GM10248 (cell line): ENCODE results near the gene CCDC187.

Source experiments
- CTCF ChIA-PET: fragments of 300-600 bp; sonication (Branson Sonifier 250); formaldehyde crosslinking; extraction: SDS; loops from one replicate; lab custom pipeline; 2021; ENCODE audit warnings: antibody characterized with exemption; lab: Yijun Ruan, JAX
- POLR2A ChIA-PET: fragments of 350-650 bp; sonication (Branson Sonifier 250); formaldehyde crosslinking; extraction: SDS; loops from one replicate; lab custom pipeline; 2020; ENCODE audit warnings: antibody characterized with exemption; lab: Yijun Ruan, JAX
- DNase-seq: peaks from one replicate; pipeline ENCODE4 v3.0.0; 2012; ENCODE audit errors: extremely low spot score
- TF ChIP-seq, protein P1 (sequence below): IDR thresholded peaks from 2 replicates; pipeline ENCODE4 v1.5.1; 2012; ENCODE audit warnings: mild to moderate bottlenecking, low read depth; ENCODE audit errors: extremely low read depth, missing control alignments, control extremely low read depth

The CCDC187 gene

DNA sequence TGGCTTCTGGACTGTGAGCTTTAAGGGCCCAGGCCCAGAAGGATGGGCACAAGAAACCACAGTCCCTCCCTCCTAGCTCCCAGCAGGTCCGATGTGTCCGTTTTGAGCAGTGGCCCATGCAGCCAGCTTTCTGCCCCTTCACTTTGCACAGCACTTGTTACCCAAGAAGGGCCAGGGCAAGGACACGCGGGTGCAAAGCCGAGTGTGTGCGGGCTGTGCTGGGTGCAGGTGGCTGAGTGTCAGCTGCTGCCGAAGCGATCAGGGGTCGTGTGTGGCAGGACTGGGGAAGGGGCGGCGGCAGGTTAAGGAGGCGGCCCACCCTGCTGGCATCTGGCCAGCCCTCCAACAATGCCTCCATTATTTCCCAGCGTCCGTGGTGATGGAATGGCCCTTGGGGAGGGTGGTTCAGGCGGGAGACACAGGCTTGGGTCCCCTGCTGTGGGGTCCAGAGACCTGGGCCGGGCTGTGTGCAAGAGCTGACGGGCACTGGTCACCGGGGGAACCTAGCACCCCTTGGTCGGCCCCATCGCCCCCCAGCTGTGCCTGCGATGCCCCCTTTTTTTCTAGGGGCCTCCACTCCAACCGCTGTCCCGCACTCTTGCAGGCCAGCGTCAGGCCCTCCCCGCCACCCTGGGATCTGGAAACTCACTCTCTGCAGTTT, 99.6 kb downstream of the CCDC187 start:
- ChIA-PET POLR2A (no interaction called here), CTCF (no interaction called here)
- DNase-seq, result no peak
- TF ChIP-seq, protein P1, sequence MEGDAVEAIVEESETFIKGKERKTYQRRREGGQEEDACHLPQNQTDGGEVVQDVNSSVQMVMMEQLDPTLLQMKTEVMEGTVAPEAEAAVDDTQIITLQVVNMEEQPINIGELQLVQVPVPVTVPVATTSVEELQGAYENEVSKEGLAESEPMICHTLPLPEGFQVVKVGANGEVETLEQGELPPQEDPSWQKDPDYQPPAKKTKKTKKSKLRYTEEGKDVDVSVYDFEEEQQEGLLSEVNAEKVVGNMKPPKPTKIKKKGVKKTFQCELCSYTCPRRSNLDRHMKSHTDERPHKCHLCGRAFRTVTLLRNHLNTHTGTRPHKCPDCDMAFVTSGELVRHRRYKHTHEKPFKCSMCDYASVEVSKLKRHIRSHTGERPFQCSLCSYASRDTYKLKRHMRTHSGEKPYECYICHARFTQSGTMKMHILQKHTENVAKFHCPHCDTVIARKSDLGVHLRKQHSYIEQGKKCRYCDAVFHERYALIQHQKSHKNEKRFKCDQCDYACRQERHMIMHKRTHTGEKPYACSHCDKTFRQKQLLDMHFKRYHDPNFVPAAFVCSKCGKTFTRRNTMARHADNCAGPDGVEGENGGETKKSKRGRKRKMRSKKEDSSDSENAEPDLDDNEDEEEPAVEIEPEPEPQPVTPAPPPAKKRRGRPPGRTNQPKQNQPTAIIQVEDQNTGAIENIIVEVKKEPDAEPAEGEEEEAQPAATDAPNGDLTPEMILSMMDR, result no peak

DNA sequence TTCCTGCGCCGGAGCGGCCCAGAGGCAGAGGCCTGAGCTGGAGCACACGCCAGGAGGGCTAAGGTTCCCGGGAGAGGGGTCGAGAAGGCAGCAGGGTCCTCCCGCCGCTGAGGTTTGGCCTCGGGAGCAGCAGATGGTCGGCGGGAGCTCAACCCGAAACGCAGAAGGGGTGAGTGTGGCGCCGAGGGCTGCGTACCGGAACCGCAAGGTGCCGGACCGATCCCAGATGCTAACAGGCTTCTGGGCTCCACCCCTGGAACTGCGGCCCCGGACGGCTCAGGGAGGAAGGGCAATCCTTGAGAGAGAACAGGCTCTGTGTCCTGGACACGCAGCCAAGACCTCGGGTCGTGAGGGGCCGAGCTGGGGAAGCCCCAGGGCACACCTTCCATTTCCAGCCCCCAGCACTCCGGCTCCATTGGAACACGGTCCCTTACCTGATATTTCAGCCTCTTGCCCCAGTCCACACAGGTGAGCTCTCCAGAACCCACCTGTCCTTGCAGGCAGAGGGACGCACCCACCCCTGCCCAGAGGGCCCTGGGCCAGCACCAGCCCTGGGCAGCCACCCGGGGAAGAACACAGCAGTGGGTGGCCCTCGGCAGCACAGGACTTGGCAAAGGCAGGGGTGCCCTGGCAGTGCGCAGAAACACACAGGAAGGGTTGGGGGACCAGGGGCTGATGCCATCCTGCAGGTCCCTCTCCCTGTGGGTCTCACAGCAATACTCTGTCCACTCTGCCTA, 100.3 kb downstream of the CCDC187 start:
- ChIA-PET POLR2A (no interaction called here), CTCF (no interaction called here)
- DNase-seq, result no peak
- TF ChIP-seq, protein P1, result no peak

- POLR2A ChIA-PET, result no interaction called here
- TF ChIP-seq, protein P1, result no peak
- DNase-seq, result no peak
- CTCF ChIA-PET, result interaction anchor here (1.1 kb wide), 1 partner anchor 40 kb away, joined by 3 read pairs; no protein-coding TSS in a partner anchor
Measured at GRCh38 chr9:136202454-136203407, 101.2 kb downstream of the CCDC187 start.

GRCh38 chr9:136201609-136202453, 102.1 kb downstream of the CCDC187 start:
- TF ChIP-seq, protein P1, result no peak
- ChIA-PET CTCF (interaction anchor here (1.1 kb wide), 1 partner anchor 41 kb away, joined by 3 read pairs; no protein-coding TSS in a partner anchor), POLR2A (no interaction called here)
- DNase-seq, result peak; percentile 59

- DNase-seq, result no peak
- POLR2A ChIA-PET, result no interaction called here
- CTCF ChIA-PET, result no interaction called here
- TF ChIP-seq, protein P1, result no peak
Measured at GRCh38 chr9:136201174-136201573, 102.7 kb downstream of the CCDC187 start.
